A549 (cell line): ENCODE results near the gene TTYH3.

Experiments
- CBX2 ChIP-seq: fragments of 200-600 bp; sonication (generic); IDR thresholded peaks from 2 replicates; pipeline ENCODE4 v1.6.1; 2016; ENCODE audit warnings: low read depth, mild to moderate bottlenecking, borderline replicate concordance
- CBX8 ChIP-seq: fragments of 200-600 bp; sonication (generic); IDR thresholded peaks from 2 replicates; pipeline ENCODE4 v1.6.1; 2016
- EHMT2 ChIP-seq: fragments of 200-600 bp; sonication (generic); IDR thresholded peaks from 2 replicates; pipeline ENCODE4 v1.6.1; 2016; ENCODE audit warnings: antibody characterized with exemption, low read depth, mild to moderate bottlenecking, moderate library complexity
- GATA3 ChIP-seq: IDR thresholded peaks from 2 replicates; pipeline ENCODE4 v1.6.1; 2012; ENCODE audit warnings: borderline replicate concordance
- KDM1A ChIP-seq: fragments of 200-600 bp; sonication (generic); IDR thresholded peaks from 2 replicates; pipeline ENCODE4 v1.6.1; 2016; ENCODE audit warnings: low read depth, mild to moderate bottlenecking
- PHF8 ChIP-seq: fragments of 200-600 bp; sonication (generic); IDR thresholded peaks from 2 replicates; pipeline ENCODE4 v1.6.1; 2016; ENCODE audit warnings: low read depth, mild to moderate bottlenecking, antibody characterized with exemption, moderate library complexity, borderline replicate concordance
- POLR2A ChIP-seq: IDR thresholded peaks from 2 replicates; pipeline ENCODE4 v1.6.1; 2012; ENCODE audit warnings: mild to moderate bottlenecking, low read length
- RAD21 ChIP-seq, 2 experiments: fragments of >200 bp in 1 of 2; sonication (Bioruptor Twin) in 1 of 2; formaldehyde crosslinking in 1 of 2; IDR thresholded peaks in 1 of 2; conservative IDR thresholded peaks in 1 of 2; 2 replicates in 1 of 2; 3 replicates in 1 of 2; pipeline ENCODE4 v1.6.1; 2012 to 2018; ENCODE audit warnings: inconsistent platforms in 1 of 2
- RARB ChIP-seq: fragments of 250-450 bp; sonication (Bioruptor Pico); IDR thresholded peaks from 2 replicates; pipeline ENCODE4 v1.8.0; 2021; ENCODE audit warnings: mild to moderate bottlenecking, moderate library complexity
- RFX5 ChIP-seq: fragments of 450-650 bp; IDR thresholded peaks from 2 replicates; pipeline ENCODE4 v1.7.1; 2014; ENCODE audit warnings: antibody characterized with exemption, mild to moderate bottlenecking, moderate library complexity
- SMC3 ChIP-seq: fragments of >200 bp; sonication (Bioruptor Twin); formaldehyde crosslinking; IDR thresholded peaks from 3 replicates; pipeline ENCODE4 v1.6.1; 2018; ENCODE audit warnings: inconsistent platforms
- SREBF2 ChIP-seq: fragments of 450-650 bp; IDR thresholded peaks from 2 replicates; pipeline ENCODE4 v1.6.1; 2014; ENCODE audit warnings: mild to moderate bottlenecking, moderate library complexity
- TF ChIP-seq, protein P1 (sequence below): fragments of >200 bp; sonication (Bioruptor Twin); formaldehyde crosslinking; IDR thresholded peaks from 3 replicates; pipeline ENCODE4 v1.5.1; 2016

DNA sequence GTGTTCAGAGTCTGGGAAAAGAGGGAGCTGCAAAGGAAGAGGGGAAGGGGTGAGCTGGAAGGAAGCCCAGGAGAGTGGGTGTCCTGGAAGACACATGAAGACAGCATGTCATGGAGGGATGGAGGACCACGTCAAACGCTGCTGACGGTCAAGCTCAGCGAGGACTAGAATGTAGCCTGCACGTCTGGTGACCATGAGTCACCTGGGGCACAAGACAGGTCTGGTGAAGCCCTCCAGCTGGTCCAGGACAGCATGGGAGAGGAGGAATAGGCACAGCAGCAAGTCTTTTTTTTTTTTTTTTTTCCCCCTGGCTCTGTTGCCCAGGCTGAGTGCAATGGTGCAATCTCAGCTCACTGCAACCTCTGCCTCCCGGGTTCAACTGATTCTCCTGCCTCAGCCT lies 36.6 kb downstream of the TTYH3 start:
- TF ChIP-seq POLR2A, result no peak
- no peak for TF ChIP-seq KDM1A
- no peak for TF ChIP-seq EHMT2
- TF ChIP-seq RFX5, result no peak
- TF ChIP-seq, protein P1, sequence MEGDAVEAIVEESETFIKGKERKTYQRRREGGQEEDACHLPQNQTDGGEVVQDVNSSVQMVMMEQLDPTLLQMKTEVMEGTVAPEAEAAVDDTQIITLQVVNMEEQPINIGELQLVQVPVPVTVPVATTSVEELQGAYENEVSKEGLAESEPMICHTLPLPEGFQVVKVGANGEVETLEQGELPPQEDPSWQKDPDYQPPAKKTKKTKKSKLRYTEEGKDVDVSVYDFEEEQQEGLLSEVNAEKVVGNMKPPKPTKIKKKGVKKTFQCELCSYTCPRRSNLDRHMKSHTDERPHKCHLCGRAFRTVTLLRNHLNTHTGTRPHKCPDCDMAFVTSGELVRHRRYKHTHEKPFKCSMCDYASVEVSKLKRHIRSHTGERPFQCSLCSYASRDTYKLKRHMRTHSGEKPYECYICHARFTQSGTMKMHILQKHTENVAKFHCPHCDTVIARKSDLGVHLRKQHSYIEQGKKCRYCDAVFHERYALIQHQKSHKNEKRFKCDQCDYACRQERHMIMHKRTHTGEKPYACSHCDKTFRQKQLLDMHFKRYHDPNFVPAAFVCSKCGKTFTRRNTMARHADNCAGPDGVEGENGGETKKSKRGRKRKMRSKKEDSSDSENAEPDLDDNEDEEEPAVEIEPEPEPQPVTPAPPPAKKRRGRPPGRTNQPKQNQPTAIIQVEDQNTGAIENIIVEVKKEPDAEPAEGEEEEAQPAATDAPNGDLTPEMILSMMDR, result no peak
- no peak for TF ChIP-seq SMC3
- no peak for TF ChIP-seq SREBF2
- TF ChIP-seq GATA3, result no peak
- TF ChIP-seq RAD21 (conservative IDR thresholded peaks at IDR 0.05 in 1 of 2, IDR thresholded peaks at IDR 0.05 in 1 of 2), result no peak
- TF ChIP-seq CBX8, result no peak
- no peak for TF ChIP-seq PHF8
- no peak for TF ChIP-seq CBX2
- no peak for TF ChIP-seq RARB
